SK-N-SH (cell line): Measurements from ENCODE around the gene SMIM27. TPM values are rescaled to one million over a fixed set of nuclear protein-coding genes. Genes with fewer than 3 reads are reported as not detected.

Experiments used
- CTCF ChIA-PET: fragments of 300-600, 350-600 bp; formaldehyde crosslinking; extraction: SDS; loops from one replicate; lab custom pipeline; 2021; lab: Yijun Ruan, JAX
- POLR2A ChIA-PET: fragments of 350-600 bp; sonication (Branson Sonifier 250); formaldehyde crosslinking; extraction: SDS; loops from one replicate; lab custom pipeline; 2020; ENCODE audit warnings: antibody characterized with exemption, inconsistent platforms; lab: Yijun Ruan, JAX
- DNase-seq: peaks from one replicate; pipeline ENCODE4 v3.0.0; 2012
- H2AFZ ChIP-seq: fragments of 200-600 bp; sonication (generic); 2 replicates; pipeline ENCODE4 v1.8.1; 2016; ENCODE audit warnings: antibody characterized with exemption, mild to moderate bottlenecking, low read depth
- H3F3A ChIP-seq: fragments of 200-600 bp; sonication (generic); replicated peaks from 2 replicates; pipeline ENCODE3; 2016; ENCODE audit warnings: antibody characterized with exemption, mild to moderate bottlenecking; ENCODE audit not compliant: insufficient read depth
- H3K27ac ChIP-seq, 2 experiments: fragments of 200-500 bp in 1 of 2; fragments of 200-600 bp in 1 of 2; sonication (Bioruptor generic) in 1 of 2; sonication (generic), shearing (Covaris generic) in 1 of 2; 2 replicates each; pipeline versions ENCODE4 v1.5.1 to v1.6.1; 2014 to 2016; ENCODE audit warnings: low read depth in 2 of 2, inconsistent platforms in 1 of 2, low read length in 1 of 2, mild to moderate bottlenecking in 1 of 2, mixed read lengths in 1 of 2
- H3K27me3 ChIP-seq: fragments of 200-600 bp; sonication (generic), shearing (Covaris generic); 2 replicates; pipeline ENCODE4 v1.6.1; 2016; ENCODE audit warnings: mixed run types; ENCODE audit not compliant: insufficient read depth
- H3K36me3 ChIP-seq, 2 experiments: fragments of 200-500 bp in 1 of 2; fragments of 200-600 bp in 1 of 2; sonication (Bioruptor generic) in 1 of 2; sonication (generic) in 1 of 2; replicated peaks in 1 of 2; 2 replicates each; pipeline versions ENCODE3 to v1.5.1; 2014 to 2016; ENCODE audit warnings: low read length in 1 of 2, mild to moderate bottlenecking in 1 of 2; ENCODE audit not compliant: insufficient read depth in 2 of 2, control insufficient read depth in 1 of 2
- H3K4me1 ChIP-seq, 2 experiments: fragments of 200-500 bp in 1 of 2; fragments of 200-600 bp in 1 of 2; sonication (Bioruptor generic) in 1 of 2; sonication (generic), shearing (Covaris generic) in 1 of 2; 2 replicates each; pipeline versions ENCODE4 v1.5.1 to v1.6.1; 2014 to 2016; ENCODE audit warnings: low read depth in 1 of 2, low read length in 1 of 2, mixed run types in 1 of 2; ENCODE audit not compliant: insufficient read depth in 2 of 2, control insufficient read depth in 1 of 2
- H3K4me2 ChIP-seq: fragments of 200-600 bp; sonication (generic), shearing (Covaris generic); 2 replicates; pipeline ENCODE4 v1.6.1; 2017; ENCODE audit warnings: mixed run types
- H3K4me3 ChIP-seq, 2 experiments: fragments of 200-500 bp in 1 of 2; fragments of 200-600 bp in 1 of 2; sonication (Bioruptor generic) in 1 of 2; sonication (generic), shearing (Covaris generic) in 1 of 2; 2 replicates each; pipeline versions ENCODE4 v1.5.1 to v1.8.1; 2014 to 2016; ENCODE audit warnings: low read depth in 2 of 2, inconsistent platforms in 1 of 2, low read length in 1 of 2, mild to moderate bottlenecking in 1 of 2, mixed read lengths in 1 of 2, moderate library complexity in 1 of 2
- H3K79me2 ChIP-seq: fragments of 200-600 bp; sonication (generic); 2 replicates; pipeline ENCODE4 v1.8.1; 2017; ENCODE audit warnings: mild to moderate bottlenecking; ENCODE audit not compliant: insufficient read depth
- H3K9ac ChIP-seq: fragments of 200-600 bp; sonication (generic); 2 replicates; pipeline ENCODE4 v1.6.1; 2017; ENCODE audit warnings: mixed run types
- H3K9me2 ChIP-seq: fragments of 200-600 bp; sonication (generic); 2 replicates; pipeline ENCODE4 v1.6.1; 2017; ENCODE audit warnings: mixed run types
- H3K9me3 ChIP-seq: fragments of 200-600 bp; sonication (generic); 2 replicates; pipeline ENCODE4 v1.6.1; 2017; ENCODE audit warnings: mixed run types, mild to moderate bottlenecking, moderate library complexity
- H4K20me1 ChIP-seq: fragments of 200-600 bp; sonication (generic); 2 replicates; pipeline ENCODE4 v1.6.1; 2017; ENCODE audit warnings: mild to moderate bottlenecking, mixed run types; ENCODE audit not compliant: insufficient read depth
- ELF1 ChIP-seq: IDR thresholded peaks from 2 replicates; pipeline ENCODE4 v1.4.0; 2012
- FOXJ3 ChIP-seq: sonication (generic); formaldehyde crosslinking; IDR thresholded peaks from 2 replicates; pipeline ENCODE4 v1.5.1; 2020; ENCODE audit warnings: mild to moderate bottlenecking, missing genetic modification reagents
- FOXM1 ChIP-seq: IDR thresholded peaks from 2 replicates; pipeline ENCODE4 v1.4.0; 2012; ENCODE audit warnings: low read depth, mild to moderate bottlenecking
- JUND ChIP-seq: IDR thresholded peaks from 2 replicates; pipeline ENCODE4 v1.4.0; 2012
- MEF2A ChIP-seq: IDR thresholded peaks from 2 replicates; pipeline ENCODE4 v1.4.0; 2012; ENCODE audit warnings: low read depth, borderline replicate concordance
- MXI1 ChIP-seq: IDR thresholded peaks from 2 replicates; pipeline ENCODE4 v1.6.1; 2012; ENCODE audit warnings: mild to moderate bottlenecking, low read depth, low read length, improper control_type of control experiment
- NFIC ChIP-seq: IDR thresholded peaks from 2 replicates; pipeline ENCODE4 v1.4.0; 2012; ENCODE audit warnings: borderline replicate concordance
- RAD21 ChIP-seq: IDR thresholded peaks from 2 replicates; pipeline ENCODE4 v1.6.1; 2012; ENCODE audit warnings: mild to moderate bottlenecking, low read length
- RCOR1 ChIP-seq: fragments of 150-350 bp; IDR thresholded peaks from 2 replicates; pipeline ENCODE4 v1.6.1; 2017; ENCODE audit warnings: antibody characterized with exemption, low read length
- TCF12 ChIP-seq: IDR thresholded peaks from 2 replicates; pipeline ENCODE4 v1.4.0; 2012
- TEAD4 ChIP-seq: IDR thresholded peaks from 2 replicates; pipeline ENCODE4 v1.4.0; 2012; ENCODE audit warnings: mild to moderate bottlenecking, borderline replicate concordance; ENCODE audit not compliant: insufficient read depth
- YY1 ChIP-seq: IDR thresholded peaks from 2 replicates; pipeline ENCODE4 v1.4.0; 2012; ENCODE audit warnings: low read depth, mild to moderate bottlenecking
- ZBTB33 ChIP-seq: IDR thresholded peaks from 2 replicates; pipeline ENCODE4 v1.4.0; 2012; ENCODE audit warnings: low read depth, borderline replicate concordance
- WGBS: methylation state at CpG from one replicate; pipeline ENCODE4 v1.1.6; 2017; ENCODE audit warnings: low lambda C conversion rate; 5-methylcytosine and 5-hydroxymethylcytosine counted together
- polyA plus RNA-seq, 3 experiments: library from polyadenylated mRNA; depleted of rRNA; stranded (reverse); fragments of >200 nt; gene quantifications; 2 replicates each; pipeline ENCODE4 v1.2.3, GENCODE V29; 2012
- TF ChIP-seq, protein P1 (sequence below): IDR thresholded peaks from 2 replicates; pipeline ENCODE4 v1.4.0; 2012; ENCODE audit warnings: low read depth
- TF ChIP-seq, protein P2 (sequence below): fragments of 200-600 bp; sonication (generic); IDR thresholded peaks from 2 replicates; pipeline ENCODE4 v1.6.1; 2017; ENCODE audit warnings: antibody characterized with exemption, mild to moderate bottlenecking, moderate library complexity

SMIM27 gene
- polyA plus RNA-seq, 1 of the 3 experiments (the other 2 are of a cell fraction), result 6.0 TPM

DNA sequence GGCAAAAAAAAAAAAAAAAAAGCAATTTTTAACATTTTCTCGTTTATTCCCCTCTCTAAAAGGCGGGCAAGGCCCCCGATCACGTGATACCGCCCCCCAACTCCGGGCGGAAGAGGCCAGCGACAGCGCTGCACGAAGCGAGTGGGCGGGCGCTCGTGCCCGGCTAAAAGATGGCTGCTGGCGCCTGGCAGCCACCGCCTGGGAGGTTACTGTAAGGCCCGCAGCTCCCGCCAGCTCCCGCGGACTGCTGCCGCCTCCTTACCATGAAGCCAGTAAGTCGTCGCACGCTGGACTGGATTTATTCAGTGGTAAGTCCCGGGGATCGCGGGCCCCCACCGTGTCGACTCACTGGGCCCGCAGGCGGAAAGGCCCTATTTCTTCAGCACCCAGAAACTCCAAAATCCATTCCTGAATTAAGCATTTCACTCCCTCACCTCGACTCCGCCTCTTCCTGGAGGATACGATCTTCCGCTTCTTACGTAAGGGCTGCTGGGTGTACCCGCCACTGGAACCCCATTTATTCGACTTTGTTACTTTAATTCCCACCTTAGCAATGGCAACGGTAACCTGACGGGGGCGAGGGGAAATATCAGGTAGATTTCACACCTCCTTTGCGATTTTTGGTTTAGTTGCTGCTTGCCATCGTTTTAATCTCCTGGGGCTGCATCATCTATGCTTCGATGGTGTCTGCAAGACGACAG, at the start of gene SMIM27, which contains the start of gene TOPORS (continued):
- no peak for TF ChIP-seq RAD21
- TF ChIP-seq ZBTB33, result peak; percentile 69; the same call in 1 of the 2 replicates
- no peak for TF ChIP-seq RCOR1
- TF ChIP-seq TEAD4, result peak; percentile 30; the same call in 1 of the 2 replicates
- TF ChIP-seq, protein P1, sequence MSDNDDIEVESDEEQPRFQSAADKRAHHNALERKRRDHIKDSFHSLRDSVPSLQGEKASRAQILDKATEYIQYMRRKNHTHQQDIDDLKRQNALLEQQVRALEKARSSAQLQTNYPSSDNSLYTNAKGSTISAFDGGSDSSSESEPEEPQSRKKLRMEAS, result peak; percentile 76; the same call in 1 of the 2 replicates
- TF ChIP-seq NFIC, result peak; percentile 33; the same call in 1 of the 2 replicates
- TF ChIP-seq FOXJ3, result no peak
- TF ChIP-seq FOXM1, result no peak
- TF ChIP-seq MEF2A, result no peak
- TF ChIP-seq MXI1, result peak; percentile 63; the same call in 1 of the 2 replicates
- TF ChIP-seq JUND, result peak; percentile 3; the same call in 1 of the 2 replicates

- no peak for DNase-seq
- H2AFZ ChIP-seq, result no peak overlapping the region
- TF ChIP-seq ELF1, result no peak
- 0 out of 2 replicates have a peak, but pooled peaks have one; percentile 8 for TF ChIP-seq TCF12
- no peak for TF ChIP-seq YY1
- TF ChIP-seq, protein P2, sequence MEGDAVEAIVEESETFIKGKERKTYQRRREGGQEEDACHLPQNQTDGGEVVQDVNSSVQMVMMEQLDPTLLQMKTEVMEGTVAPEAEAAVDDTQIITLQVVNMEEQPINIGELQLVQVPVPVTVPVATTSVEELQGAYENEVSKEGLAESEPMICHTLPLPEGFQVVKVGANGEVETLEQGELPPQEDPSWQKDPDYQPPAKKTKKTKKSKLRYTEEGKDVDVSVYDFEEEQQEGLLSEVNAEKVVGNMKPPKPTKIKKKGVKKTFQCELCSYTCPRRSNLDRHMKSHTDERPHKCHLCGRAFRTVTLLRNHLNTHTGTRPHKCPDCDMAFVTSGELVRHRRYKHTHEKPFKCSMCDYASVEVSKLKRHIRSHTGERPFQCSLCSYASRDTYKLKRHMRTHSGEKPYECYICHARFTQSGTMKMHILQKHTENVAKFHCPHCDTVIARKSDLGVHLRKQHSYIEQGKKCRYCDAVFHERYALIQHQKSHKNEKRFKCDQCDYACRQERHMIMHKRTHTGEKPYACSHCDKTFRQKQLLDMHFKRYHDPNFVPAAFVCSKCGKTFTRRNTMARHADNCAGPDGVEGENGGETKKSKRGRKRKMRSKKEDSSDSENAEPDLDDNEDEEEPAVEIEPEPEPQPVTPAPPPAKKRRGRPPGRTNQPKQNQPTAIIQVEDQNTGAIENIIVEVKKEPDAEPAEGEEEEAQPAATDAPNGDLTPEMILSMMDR, result no peak
- no peaks in the 10 kb centered on the region for H3K79me2 ChIP-seq
- peaks cover 13% of the 10 kb centered on the region for H3F3A ChIP-seq
- H4K20me1 ChIP-seq, result no peaks in the 10 kb centered on the region
- H3K27me3 ChIP-seq, result no peaks in the 10 kb centered on the region
- H3K36me3 ChIP-seq, result peaks cover 0 to 12% of the 10 kb centered on the region in 2 experiments
- WGBS, result 38% methylated on average over 4 of the region's 4 CpGs
- no peak overlapping the region for H3K27ac ChIP-seq
- no peak overlapping the region for H3K4me2 ChIP-seq
- POLR2A ChIA-PET, result no interaction called here
- no peaks in the 10 kb centered on the region for H3K9me3 ChIP-seq
- no peak overlapping the region for H3K4me3 ChIP-seq
- 0 out of 2 replicates have a peak, but pooled peaks cover 4% of the 10 kb centered on the region for H3K9me2 ChIP-seq
- CTCF ChIA-PET, result no interaction called here
- no peak overlapping the region for H3K9ac ChIP-seq
- 0 out of 4 replicates have a peak, but pooled peaks cover 0 to 3% of the 10 kb centered on the region in 2 experiments for H3K4me1 ChIP-seq
Measured at GRCh38 chr9:32502464-32502863, 49.7 kb upstream of the SMIM27 start.
